GM12801 (cell line): Measurements from ENCODE around the gene PGM5.

Source experiments
- TF ChIP-seq, protein P1 (sequence below): IDR thresholded peaks from one replicate; pipeline ENCODE4 v1.5.1; 2011; ENCODE audit warnings: control low read depth; ENCODE audit not compliant: insufficient read length; ENCODE audit errors: extremely low read depth

Gene PGM5

DNA sequence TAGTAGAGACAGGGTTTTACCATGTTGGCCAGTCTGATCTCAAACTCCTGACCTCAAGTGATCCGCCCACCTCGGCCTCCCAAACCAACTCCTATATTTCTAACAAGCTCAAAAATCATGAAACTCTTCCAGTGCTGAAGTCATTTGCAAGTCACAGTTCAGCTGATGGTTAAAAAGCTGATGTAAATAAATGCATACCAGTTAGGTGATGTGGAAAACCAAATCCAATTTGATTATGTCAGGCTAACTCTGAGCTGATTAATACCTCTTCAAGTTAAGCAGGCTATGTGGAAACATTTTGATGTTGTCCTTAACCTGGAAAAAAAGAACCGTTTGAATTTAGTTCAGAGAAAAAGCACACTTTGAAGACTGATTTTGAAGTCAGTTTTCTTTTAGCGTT, 133.2 kb downstream of the PGM5 start:
- TF ChIP-seq, protein P1, sequence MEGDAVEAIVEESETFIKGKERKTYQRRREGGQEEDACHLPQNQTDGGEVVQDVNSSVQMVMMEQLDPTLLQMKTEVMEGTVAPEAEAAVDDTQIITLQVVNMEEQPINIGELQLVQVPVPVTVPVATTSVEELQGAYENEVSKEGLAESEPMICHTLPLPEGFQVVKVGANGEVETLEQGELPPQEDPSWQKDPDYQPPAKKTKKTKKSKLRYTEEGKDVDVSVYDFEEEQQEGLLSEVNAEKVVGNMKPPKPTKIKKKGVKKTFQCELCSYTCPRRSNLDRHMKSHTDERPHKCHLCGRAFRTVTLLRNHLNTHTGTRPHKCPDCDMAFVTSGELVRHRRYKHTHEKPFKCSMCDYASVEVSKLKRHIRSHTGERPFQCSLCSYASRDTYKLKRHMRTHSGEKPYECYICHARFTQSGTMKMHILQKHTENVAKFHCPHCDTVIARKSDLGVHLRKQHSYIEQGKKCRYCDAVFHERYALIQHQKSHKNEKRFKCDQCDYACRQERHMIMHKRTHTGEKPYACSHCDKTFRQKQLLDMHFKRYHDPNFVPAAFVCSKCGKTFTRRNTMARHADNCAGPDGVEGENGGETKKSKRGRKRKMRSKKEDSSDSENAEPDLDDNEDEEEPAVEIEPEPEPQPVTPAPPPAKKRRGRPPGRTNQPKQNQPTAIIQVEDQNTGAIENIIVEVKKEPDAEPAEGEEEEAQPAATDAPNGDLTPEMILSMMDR = no peak

DNA sequence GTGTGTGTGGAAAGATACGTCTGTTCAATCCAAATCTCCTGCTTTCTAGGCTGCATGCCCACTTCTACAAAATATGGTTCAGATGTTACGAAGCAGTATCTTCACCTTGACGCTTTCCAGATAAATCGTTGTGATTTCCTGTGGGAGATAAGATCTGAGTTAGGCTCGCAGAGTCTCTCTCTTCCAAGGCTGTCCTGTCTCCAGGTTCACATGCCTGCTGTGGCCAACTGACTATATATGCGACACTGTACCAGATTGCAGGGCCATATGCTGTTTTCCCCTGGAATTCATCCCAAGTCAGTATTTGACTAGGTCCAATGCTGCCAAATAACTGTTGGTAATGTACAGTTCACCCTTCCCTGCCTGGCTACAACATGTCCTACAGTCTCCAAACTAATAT, 136.4 kb downstream of the PGM5 start:
- TF ChIP-seq, protein P1 = no peak

DNA sequence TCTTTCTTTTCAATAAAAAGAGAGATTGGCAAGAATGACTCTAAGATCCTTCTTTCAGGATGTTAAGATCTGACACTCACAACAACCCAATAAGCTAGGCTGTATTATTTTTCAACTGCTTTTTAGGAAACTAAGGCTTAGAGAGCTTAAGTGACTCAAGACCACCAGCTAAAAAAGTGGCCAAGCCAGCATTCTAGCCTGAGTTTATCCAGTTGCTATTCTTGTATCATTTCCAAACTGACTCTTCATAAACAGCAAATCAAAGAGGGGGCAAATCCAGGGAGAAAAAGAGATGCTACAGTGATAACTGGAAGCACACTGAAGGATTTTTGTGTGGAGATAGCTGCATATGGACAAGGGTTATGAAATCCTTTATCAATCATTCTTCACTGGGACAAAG, 137.1 kb downstream of the PGM5 start:
- TF ChIP-seq, protein P1 = no peak

DNA sequence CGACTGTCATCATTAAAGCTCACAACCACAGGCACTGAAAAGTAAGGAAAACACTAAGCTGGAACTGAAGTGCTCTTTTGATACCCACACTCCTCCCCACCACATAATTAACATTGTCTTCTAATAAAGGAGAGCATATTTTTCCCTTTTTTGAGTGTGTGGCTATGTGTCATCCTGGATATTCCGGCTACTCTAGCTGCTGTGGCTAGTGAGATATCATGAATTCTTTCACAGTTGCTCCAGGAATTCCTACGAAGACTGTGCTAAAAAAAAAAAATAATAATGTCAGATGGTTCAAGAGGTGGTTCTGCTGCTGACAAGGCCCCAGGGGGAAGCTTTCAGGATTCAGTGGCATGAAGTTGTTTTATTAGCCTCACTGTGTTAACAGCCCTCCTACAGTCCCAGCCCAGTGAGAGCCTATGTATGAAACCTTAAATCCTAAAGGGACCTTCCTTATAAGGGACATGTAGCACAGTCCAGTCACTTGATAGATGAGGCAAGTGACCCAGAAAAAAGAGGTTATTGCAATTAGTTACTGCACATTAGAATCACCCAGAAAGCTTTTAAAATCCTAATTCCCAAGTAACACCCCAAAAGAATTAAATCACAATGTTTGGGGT, 137.7 kb downstream of the PGM5 start:
- TF ChIP-seq, protein P1 = no peak

DNA sequence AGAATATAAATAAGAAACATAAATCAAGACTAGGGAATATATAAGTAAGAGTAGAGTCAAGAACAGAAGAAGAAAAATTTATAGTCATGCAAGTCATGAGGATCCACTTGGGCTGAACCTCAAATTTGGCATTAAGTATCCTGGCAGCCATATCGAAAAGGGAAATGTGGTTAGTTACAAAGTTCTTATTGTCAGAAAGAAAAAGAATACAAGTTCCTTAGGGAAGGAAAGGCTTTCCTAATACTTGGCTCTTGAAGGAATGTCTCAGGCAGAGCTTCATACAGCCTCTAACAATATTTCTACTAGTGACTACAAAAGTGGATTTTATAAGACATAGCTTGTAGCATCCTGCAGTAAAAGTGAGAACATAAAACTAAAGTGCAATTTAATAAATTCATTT, 138.8 kb downstream of the PGM5 start:
- TF ChIP-seq, protein P1 = no peak

DNA sequence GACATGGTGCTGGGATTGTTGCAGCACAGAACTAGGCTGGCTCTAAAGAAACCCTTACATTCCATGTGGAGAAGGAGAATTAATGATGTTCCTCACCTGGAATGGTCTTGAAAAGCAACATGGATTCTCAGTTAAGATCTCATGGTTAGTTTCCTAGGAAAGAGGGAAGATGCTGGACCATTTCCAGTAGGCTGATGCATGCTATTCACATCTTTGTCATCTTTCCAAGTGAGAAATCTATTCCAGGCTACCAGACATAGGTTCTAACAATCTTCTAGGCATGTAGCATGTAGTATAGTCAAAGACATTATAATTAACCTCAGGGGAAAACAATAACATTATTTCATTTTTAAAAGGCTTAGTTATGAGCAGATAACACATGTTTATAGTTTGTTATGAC, 139.9 kb downstream of the PGM5 start:
- TF ChIP-seq, protein P1 = no peak

DNA sequence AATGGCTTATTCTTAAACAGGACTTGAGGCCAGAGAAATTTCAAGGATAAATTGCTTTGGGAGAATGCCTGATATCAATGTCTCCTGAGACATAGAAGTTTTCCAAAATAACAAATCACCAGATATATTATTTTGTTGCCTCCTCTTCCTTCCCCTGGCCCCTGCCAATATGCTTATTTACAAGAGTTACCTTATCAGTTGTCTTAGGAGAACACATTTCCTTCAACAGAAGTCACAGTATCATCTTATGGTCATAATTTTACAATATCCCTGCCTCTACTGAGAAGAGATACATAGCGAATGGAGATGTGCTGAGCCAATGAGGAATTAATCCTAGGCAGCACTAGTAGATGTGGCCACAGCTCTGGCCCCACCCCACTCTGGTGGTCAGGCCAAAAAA, 141.2 kb downstream of the PGM5 start:
- TF ChIP-seq, protein P1 = no peak
